ENCODE results near the gene ELN. TPM values are rescaled to one million over a fixed set of nuclear protein-coding genes. Genes with fewer than 3 reads are reported as not detected.
A peak's percentile ranks its signal among the peaks of the same experiment; 100 is the strongest.

ELN gene
- total RNA-seq, 1 experiment from 2014 or later: not detected

DNA sequence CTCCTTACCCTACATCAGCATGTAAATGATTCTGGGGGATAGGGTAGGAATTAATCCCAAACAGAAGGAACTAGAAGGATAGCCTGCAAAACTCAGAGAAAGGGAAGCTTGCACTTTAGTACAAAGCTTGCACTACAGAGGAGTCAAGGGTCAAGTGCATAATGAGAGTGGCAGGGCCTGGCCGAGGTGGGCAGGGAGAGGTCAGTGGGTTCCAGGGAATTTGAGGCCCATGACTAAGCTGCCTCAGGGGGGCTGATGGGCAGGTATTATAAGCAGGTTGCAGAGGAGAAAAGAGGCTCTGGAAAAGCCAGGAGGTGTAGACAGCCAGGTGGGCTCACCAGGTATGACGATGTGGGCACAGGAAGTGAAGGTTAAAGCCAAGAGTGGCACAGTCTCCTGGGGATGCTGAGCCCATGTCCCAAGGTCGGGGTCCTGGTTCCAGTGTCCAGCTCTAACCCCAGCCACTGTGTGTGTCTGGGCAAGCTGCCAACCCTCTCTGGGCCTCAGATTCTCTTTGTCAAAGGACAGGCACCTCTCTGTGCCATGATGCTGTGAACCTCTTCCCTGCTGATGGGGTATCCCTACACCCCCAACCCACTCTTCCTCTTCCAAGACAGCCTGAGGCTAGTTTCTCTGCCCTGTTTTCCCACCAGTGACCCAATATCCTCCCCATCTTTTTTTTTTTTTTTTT is 32.0 kb upstream of the ELN start:
- no peak overlapping the region for H3K27ac ChIP-seq (ENCODE audit: low read length)
- H3K9me3 ChIP-seq (ENCODE audit: low read length): no peaks in the 10 kb centered on the region
- no peaks in the 10 kb centered on the region for H3K36me3 ChIP-seq (ENCODE audit: insufficient read depth, low read length)
- no peak overlapping the region for H3K4me2 ChIP-seq (ENCODE audit: low read depth, low read length, poor library complexity, severe bottlenecking)
- no peak overlapping the region for H2AFZ ChIP-seq (ENCODE audit: low read length)
- H3K9ac ChIP-seq (ENCODE audit: low read length): no peak overlapping the region
- no peak overlapping the region for H3K4me3 ChIP-seq (ENCODE audit: low read length)
- no peaks in the 10 kb centered on the region for H3K27me3 ChIP-seq (ENCODE audit: low read length)
- no peaks in the 10 kb centered on the region for H3K4me1 ChIP-seq (ENCODE audit: low read length)
- no peaks in the 10 kb centered on the region for H4K20me1 ChIP-seq (ENCODE audit: insufficient read depth, low read depth, low read length)
- no peak for DNase-seq
- H3K79me2 ChIP-seq (ENCODE audit: low read length): no peaks in the 10 kb centered on the region
- no peaks in the 10 kb centered on the region for H3K9me2 ChIP-seq (replicated peaks; ENCODE audit: insufficient read depth, low read length)

DNA sequence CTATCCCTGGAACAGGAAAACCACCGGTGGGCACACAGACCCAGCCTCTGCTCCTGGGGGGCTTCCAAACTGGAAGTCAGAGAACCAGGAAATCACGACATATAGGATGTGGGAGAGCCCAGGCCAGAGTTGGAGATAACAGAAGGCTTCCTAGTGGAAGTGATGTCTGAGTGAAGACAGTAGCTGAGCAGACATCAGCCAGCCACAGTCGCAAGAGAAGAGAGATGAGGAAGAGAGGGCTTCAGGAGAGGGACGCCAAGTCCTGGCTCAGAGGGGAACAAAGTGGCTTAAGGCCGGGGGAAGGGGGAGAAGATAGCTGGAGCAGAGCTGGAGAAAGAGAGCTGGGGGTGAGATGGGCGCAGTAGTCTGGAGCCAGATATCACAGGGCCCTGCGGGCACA is 30.9 kb upstream of the ELN start:
- H3K4me2 ChIP-seq (ENCODE audit: low read depth, low read length, poor library complexity, severe bottlenecking): no peak overlapping the region
- H3K36me3 ChIP-seq (ENCODE audit: insufficient read depth, low read length): no peaks in the 10 kb centered on the region
- H3K27ac ChIP-seq (ENCODE audit: low read length): no peak overlapping the region
- no peak overlapping the region for H3K9ac ChIP-seq (ENCODE audit: low read length)
- H2AFZ ChIP-seq (ENCODE audit: low read length): no peak overlapping the region
- H3K9me3 ChIP-seq (ENCODE audit: low read length): no peaks in the 10 kb centered on the region
- DNase-seq: no peak
- H3K4me1 ChIP-seq (ENCODE audit: low read length): no peaks in the 10 kb centered on the region
- no peak overlapping the region for H3K4me3 ChIP-seq (ENCODE audit: low read length)
- no peaks in the 10 kb centered on the region for H3K79me2 ChIP-seq (ENCODE audit: low read length)
- no peaks in the 10 kb centered on the region for H3K27me3 ChIP-seq (ENCODE audit: low read length)
- no peaks in the 10 kb centered on the region for H4K20me1 ChIP-seq (ENCODE audit: insufficient read depth, low read depth, low read length)
- H3K9me2 ChIP-seq (replicated peaks; ENCODE audit: insufficient read depth, low read length): no peaks in the 10 kb centered on the region

DNA sequence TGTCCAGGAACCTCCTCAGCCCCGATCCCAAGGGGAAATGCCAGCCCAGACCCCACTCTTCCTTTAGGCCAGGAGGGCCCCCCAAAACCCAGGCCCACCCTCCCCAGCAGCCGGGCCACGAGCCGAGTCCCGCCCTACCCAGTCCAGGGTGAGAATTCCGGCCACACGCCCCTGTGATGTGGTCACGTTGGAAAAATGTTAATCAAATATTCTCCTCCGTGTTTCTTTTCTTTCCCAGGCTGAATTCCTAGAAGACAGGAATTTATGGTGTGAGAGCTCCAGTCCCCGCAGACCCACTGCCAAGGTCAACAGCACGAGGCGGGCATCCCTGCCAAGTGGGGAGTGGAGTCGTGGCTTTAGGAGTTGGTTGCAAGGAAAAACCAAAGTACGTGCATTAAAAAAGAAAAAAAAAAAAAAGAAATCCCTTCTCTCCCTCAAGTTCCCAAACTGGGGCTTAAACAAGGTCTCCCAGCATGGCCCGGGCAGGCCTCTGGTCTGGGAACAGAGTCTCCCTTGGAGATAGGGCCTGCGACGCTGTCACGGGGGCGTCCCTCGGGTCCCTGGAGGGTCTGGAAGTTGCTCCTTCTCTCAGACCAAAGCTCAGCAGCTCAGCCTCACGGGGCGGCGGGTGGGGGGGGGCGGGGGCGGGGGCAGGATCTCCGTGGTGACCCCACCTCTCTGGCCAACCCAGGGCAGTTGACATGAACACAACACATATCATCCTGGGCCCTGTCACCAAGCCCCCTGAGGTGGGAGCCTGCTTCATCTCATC is 28.1 kb upstream of the ELN start:
- no peak overlapping the region for H3K4me3 ChIP-seq (ENCODE audit: low read length)
- no peaks in the 10 kb centered on the region for H3K9me2 ChIP-seq (replicated peaks; ENCODE audit: insufficient read depth, low read length)
- H4K20me1 ChIP-seq (ENCODE audit: insufficient read depth, low read depth, low read length): no peaks in the 10 kb centered on the region
- no peaks in the 10 kb centered on the region for H3K36me3 ChIP-seq (ENCODE audit: insufficient read depth, low read length)
- H3K79me2 ChIP-seq (ENCODE audit: low read length): no peaks in the 10 kb centered on the region
- H3K27me3 ChIP-seq (ENCODE audit: low read length): no peaks in the 10 kb centered on the region
- H3K27ac ChIP-seq (ENCODE audit: low read length): no peak overlapping the region
- no peak for DNase-seq
- no peak overlapping the region for H3K4me2 ChIP-seq (ENCODE audit: low read depth, low read length, poor library complexity, severe bottlenecking)
- no peak overlapping the region for H3K9ac ChIP-seq (ENCODE audit: low read length)
- no peak overlapping the region for H2AFZ ChIP-seq (ENCODE audit: low read length)
- no peaks in the 10 kb centered on the region for H3K9me3 ChIP-seq (ENCODE audit: low read length)
- H3K4me1 ChIP-seq (ENCODE audit: low read length): no peaks in the 10 kb centered on the region

DNA sequence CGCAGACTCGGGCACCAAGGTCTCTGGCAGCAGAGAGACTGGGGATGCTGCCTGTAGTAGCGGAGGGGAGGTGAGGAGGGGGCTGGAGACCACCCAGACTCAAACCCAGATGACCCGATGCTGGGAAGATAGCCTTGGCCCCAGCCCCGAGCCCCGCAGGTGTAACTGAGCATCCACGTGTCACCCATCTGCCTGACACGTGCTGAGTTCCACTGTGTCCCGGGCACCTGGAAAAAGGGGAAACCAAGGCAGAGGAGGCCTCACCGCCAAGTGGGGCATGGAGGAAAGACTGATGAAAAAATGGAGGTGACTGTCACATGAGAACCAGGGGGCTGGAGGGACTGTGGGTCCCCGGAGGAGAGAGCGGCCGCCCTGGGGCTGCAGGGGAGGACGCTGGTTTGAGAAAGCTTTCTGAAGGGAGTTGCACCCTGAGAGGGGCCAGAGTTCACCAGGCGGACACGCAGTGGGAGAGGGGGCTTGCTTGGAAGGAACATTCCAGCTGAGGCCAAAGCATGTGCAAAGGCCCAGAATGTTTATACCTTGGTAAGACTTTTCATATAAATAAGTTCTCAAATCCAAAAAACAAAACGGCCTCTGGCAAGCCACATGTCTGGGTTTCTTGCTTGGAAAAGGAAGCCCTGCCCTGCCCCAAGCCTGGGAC is 27.4 kb upstream of the ELN start:
- H3K27me3 ChIP-seq (ENCODE audit: low read length): no peaks in the 10 kb centered on the region
- H3K9ac ChIP-seq (ENCODE audit: low read length): no peak overlapping the region
- no peak overlapping the region for H3K4me2 ChIP-seq (ENCODE audit: low read depth, low read length, poor library complexity, severe bottlenecking)
- H3K27ac ChIP-seq (ENCODE audit: low read length): no peak overlapping the region
- no peak for DNase-seq
- no peaks in the 10 kb centered on the region for H3K9me3 ChIP-seq (ENCODE audit: low read length)
- no peaks in the 10 kb centered on the region for H4K20me1 ChIP-seq (ENCODE audit: insufficient read depth, low read depth, low read length)
- no peaks in the 10 kb centered on the region for H3K79me2 ChIP-seq (ENCODE audit: low read length)
- no peak overlapping the region for H2AFZ ChIP-seq (ENCODE audit: low read length)
- no peaks in the 10 kb centered on the region for H3K9me2 ChIP-seq (replicated peaks; ENCODE audit: insufficient read depth, low read length)
- H3K4me3 ChIP-seq (ENCODE audit: low read length): no peak overlapping the region
- H3K36me3 ChIP-seq (ENCODE audit: insufficient read depth, low read length): no peaks in the 10 kb centered on the region
- no peaks in the 10 kb centered on the region for H3K4me1 ChIP-seq (ENCODE audit: low read length)

DNA sequence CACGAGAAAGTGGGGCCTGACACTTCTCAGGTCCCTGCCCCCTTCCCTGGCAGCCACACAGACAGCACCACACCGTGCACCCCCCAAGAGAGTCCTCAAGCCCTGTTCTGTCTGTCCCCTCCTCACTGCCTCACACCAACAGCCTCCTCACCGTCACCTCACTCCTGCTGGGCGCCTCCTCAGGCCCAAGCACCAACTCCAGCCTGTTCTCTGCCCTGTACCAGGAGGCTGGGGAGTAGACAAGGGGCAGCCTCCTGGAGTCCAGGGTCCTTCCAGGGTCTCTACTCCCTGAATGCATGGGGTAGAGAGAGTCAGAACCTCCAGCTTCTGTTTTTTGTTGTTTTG is 26.9 kb upstream of the ELN start:
- H4K20me1 ChIP-seq (ENCODE audit: insufficient read depth, low read depth, low read length): no peaks in the 10 kb centered on the region
- no peaks in the 10 kb centered on the region for H3K9me2 ChIP-seq (replicated peaks; ENCODE audit: insufficient read depth, low read length)
- H3K4me3 ChIP-seq (ENCODE audit: low read length): no peak overlapping the region
- H3K27ac ChIP-seq (ENCODE audit: low read length): no peak overlapping the region
- peak; percentile 39 for DNase-seq
- no peak overlapping the region for H3K4me2 ChIP-seq (ENCODE audit: low read depth, low read length, poor library complexity, severe bottlenecking)
- H3K27me3 ChIP-seq (ENCODE audit: low read length): no peaks in the 10 kb centered on the region
- no peaks in the 10 kb centered on the region for H3K4me1 ChIP-seq (ENCODE audit: low read length)
- H2AFZ ChIP-seq (ENCODE audit: low read length): no peak overlapping the region
- no peak overlapping the region for H3K9ac ChIP-seq (ENCODE audit: low read length)
- H3K9me3 ChIP-seq (ENCODE audit: low read length): no peaks in the 10 kb centered on the region
- H3K36me3 ChIP-seq (ENCODE audit: insufficient read depth, low read length): no peaks in the 10 kb centered on the region
- H3K79me2 ChIP-seq (ENCODE audit: low read length): no peaks in the 10 kb centered on the region

DNA sequence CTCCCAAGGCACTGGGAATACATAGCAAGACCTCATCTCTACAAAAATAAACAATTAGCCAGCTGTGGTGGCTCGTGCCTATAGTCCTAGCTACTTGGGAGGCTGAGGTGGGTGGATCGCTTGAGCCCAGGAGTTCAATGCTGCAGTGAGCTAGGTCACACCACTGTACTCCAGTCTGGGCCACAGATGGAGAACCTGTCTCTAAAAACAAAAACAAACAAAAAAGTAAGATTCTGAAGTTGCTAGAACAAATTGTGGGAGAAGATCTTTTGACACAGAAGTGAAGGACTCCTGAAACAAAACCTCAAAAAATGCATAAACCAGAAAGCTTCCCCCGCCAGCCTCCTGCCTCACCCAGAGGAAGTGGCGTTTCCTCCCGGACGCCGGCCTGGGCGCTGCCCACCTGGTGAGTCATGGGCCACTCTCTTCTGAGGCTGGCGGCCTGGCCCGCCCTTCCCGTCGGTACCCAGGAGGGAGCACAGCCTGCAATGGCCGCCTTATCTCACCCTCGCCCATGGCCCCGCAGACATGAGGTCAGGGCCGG is 25.4 kb upstream of the ELN start:
- H3K4me3 ChIP-seq (ENCODE audit: low read length): no peak overlapping the region
- H3K27ac ChIP-seq (ENCODE audit: low read length): no peak overlapping the region
- H3K9me3 ChIP-seq (ENCODE audit: low read length): no peaks in the 10 kb centered on the region
- no peaks in the 10 kb centered on the region for H4K20me1 ChIP-seq (ENCODE audit: insufficient read depth, low read depth, low read length)
- no peak overlapping the region for H3K9ac ChIP-seq (ENCODE audit: low read length)
- no peak overlapping the region for H2AFZ ChIP-seq (ENCODE audit: low read length)
- no peaks in the 10 kb centered on the region for H3K4me1 ChIP-seq (ENCODE audit: low read length)
- no peaks in the 10 kb centered on the region for H3K36me3 ChIP-seq (ENCODE audit: insufficient read depth, low read length)
- no peaks in the 10 kb centered on the region for H3K79me2 ChIP-seq (ENCODE audit: low read length)
- H3K4me2 ChIP-seq (ENCODE audit: low read depth, low read length, poor library complexity, severe bottlenecking): no peak overlapping the region
- no peak for DNase-seq
- no peaks in the 10 kb centered on the region for H3K27me3 ChIP-seq (ENCODE audit: low read length)
- no peaks in the 10 kb centered on the region for H3K9me2 ChIP-seq (replicated peaks; ENCODE audit: insufficient read depth, low read length)

DNA sequence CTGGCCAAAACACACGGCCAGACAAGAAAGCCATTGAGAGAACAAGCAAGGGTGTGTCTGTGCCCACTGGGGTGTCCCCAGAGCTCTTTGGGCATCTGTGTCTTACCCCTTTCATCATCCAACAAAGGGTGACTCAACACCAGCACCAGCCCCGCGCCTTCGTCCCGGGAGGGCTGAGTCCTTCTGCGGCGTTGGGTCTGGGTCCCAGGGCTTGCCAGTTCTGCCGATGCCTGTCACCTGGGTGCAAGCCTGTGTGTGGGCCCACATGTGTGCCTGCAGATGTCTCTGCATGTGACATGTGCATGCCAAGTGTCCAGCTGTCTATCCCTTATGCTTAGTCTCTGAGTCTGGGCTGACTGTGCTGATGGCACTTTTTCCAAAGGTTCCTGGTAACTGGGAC is 24.4 kb upstream of the ELN start:
- Histone ChIP-seq H3K9ac (ENCODE audit: low read length) (no peak overlapping the region), H3K4me2 (ENCODE audit: low read depth, low read length, poor library complexity, severe bottlenecking) (no peak overlapping the region), H3K9me3 (ENCODE audit: low read length) (no peaks in the 10 kb centered on the region), H3K27ac (ENCODE audit: low read length) (no peak overlapping the region), H3K4me3 (ENCODE audit: low read length) (no peak overlapping the region), H3K27me3 (ENCODE audit: low read length) (no peaks in the 10 kb centered on the region), H3K79me2 (ENCODE audit: low read length) (no peaks in the 10 kb centered on the region), H3K9me2 (replicated peaks; ENCODE audit: insufficient read depth, low read length) (no peaks in the 10 kb centered on the region), H3K4me1 (ENCODE audit: low read length) (no peaks in the 10 kb centered on the region), H2AFZ (ENCODE audit: low read length) (no peak overlapping the region), H4K20me1 (ENCODE audit: insufficient read depth, low read depth, low read length) (no peaks in the 10 kb centered on the region), H3K36me3 (ENCODE audit: insufficient read depth, low read length) (no peaks in the 10 kb centered on the region)
- DNase-seq: no peak

DNA sequence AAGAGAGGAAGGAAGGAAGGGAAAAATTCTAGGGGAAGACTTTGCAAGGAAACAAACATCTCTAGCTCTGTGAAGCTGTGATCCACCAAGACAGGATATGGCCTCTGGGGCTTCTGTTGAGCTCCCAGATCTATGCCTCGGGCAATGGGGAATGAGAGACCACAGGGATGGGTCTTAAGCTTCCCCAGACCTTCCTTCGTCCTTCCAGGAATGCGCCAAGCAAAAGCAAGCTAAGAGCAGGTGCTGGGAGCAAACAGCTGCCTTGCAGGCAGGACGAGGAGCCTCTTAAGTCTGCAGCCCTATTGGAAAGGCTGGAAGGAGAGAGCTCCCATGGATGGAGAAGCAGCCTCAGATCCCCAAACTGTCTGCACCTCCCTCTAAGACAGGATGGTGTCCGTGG is 21.9 kb upstream of the ELN start:
- Histone ChIP-seq H3K27ac (ENCODE audit: low read length) (no peak overlapping the region), H2AFZ (ENCODE audit: low read length) (no peak overlapping the region), H3K79me2 (ENCODE audit: low read length) (no peaks in the 10 kb centered on the region), H4K20me1 (ENCODE audit: insufficient read depth, low read depth, low read length) (no peaks in the 10 kb centered on the region), H3K4me3 (ENCODE audit: low read length) (no peak overlapping the region), H3K4me2 (ENCODE audit: low read depth, low read length, poor library complexity, severe bottlenecking) (no peak overlapping the region), H3K4me1 (ENCODE audit: low read length) (no peaks in the 10 kb centered on the region), H3K27me3 (ENCODE audit: low read length) (no peaks in the 10 kb centered on the region), H3K9me2 (replicated peaks; ENCODE audit: insufficient read depth, low read length) (no peaks in the 10 kb centered on the region), H3K9me3 (ENCODE audit: low read length) (no peaks in the 10 kb centered on the region), H3K36me3 (ENCODE audit: insufficient read depth, low read length) (no peaks in the 10 kb centered on the region), H3K9ac (ENCODE audit: low read length) (no peak overlapping the region)
- no peak for DNase-seq

Data from Karpas-422 (cell line).